GM12872 (cell line): ENCODE data around the gene BSPH1.
A peak's percentile ranks its signal among the peaks of the same experiment; 100 is the strongest.

Experiments
- CTCF ChIP-seq: IDR thresholded peaks from 3 replicates; pipeline ENCODE4 v1.5.1; 2011; ENCODE audit warnings: low read depth, mild to moderate bottlenecking, low read length, moderate library complexity; ENCODE audit not compliant: insufficient read depth

The BSPH1 gene

GRCh38 chr19:48020686-48021085 is 28.7 kb upstream of the BSPH1 start:
- TF ChIP-seq CTCF, result no peak

GRCh38 chr19:48010932-48011758 is 19.2 kb upstream of the BSPH1 start:
- TF ChIP-seq CTCF, result no peak

- peak; percentile 45; the same call in 2 of the 3 replicates for TF ChIP-seq CTCF
Observed at GRCh38 chr19:48006762-48007161, 14.8 kb upstream of the BSPH1 start.

DNA sequence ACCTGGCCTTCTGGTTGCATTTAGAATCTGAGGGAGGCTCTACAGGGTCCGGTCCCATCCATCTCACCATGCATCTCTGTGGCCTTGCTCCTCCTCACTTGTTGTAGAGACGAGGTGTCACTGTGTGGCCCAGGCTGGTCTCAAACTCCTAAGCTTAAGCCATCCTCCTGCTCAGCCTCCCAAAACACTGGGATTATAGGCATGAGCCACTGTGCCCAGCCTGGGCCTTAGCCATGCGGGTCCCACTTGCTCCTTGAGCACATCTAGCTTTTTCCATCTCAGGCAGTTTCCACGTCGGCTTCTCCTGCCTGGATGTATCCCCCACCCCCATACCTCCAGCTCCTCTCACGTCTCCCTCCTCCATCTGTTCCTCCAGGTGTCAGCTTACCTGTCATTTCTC is 12.3 kb upstream of the BSPH1 start:
- TF ChIP-seq CTCF, result no peak

DNA sequence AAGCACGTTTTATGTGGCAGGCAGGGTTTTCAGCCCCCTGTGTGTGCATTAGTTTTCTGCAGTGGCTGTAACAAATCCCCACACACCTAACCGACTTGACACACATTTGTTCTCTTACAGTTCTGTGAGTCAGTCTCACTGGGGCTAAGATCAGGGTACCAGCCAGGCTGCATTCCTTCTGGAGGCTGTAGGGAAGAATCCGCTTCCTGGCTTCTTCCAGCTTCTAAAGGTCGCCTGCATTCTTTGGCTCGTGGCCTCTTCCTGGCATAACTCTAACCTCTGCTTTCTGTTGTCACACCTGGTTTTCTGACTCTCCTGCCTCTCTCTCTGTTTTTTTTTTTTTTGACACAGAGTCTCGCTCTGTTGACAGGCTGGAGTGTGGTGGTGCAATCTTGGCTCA is 8.9 kb upstream of the BSPH1 start:
- TF ChIP-seq CTCF, result no peak

DNA sequence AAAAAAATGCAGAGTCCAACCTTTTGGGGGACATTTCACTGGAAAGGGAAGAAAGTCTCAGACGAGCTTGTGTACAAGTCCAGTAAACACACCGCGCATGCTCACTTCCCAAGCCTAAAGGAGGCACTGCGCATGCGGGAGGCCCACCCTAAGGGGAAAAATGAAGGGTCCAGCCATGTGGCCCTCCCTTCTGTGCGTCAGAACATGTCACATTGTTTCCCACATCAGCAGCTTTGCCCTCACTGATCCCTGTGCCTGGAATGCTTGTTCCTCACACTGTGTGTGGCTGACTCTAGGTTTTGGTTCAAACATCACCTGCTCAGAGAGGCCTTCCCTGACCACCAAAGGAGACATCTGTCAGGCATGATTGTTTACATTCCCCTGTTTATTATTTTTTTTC is 6.8 kb upstream of the BSPH1 start:
- TF ChIP-seq CTCF, result no peak

DNA sequence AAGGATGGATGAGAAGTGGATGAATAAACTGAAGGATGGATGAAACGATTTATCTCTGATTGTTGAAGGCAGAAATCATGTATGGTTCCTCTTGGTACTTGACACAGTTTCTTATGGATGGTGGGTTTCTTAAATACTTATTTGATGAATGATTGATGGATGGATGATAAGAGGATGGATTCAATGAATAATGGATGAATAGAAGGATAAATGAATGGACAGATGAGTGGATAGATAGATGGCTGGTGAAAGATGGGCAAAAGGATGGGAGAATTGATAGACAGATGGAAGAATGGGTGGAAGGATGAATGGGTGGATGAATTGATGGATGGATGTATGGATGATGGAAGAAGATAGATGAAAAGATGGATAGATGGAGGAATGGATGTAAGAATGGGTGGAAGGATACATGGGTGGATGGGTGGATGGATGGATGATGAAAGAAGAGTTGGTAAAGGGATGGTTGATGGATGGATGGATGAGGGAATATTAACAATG is 4.3 kb upstream of the BSPH1 start:
- no peak for TF ChIP-seq CTCF
